GM18861 (cell line): Measurements from ENCODE around the gene TOPBP1.
"Not testable (repeated sequence)": the region's sequence is repeated elsewhere in the genome, so short reads cannot be mapped to it uniquely, and the experiment has no call there.

Source experiments
- ATAC-seq: cut with Tn5 transposase; IDR thresholded peaks from one replicate; pipeline ENCODE4 v1.9.1; 2021; ENCODE audit not compliant: unreplicated experiment

TOPBP1 gene

GRCh38 chr3:133674290-133674919 is 12.7 kb upstream of the TOPBP1 start:
- no peak for ATAC-seq

GRCh38 chr3:133673746-133674145 is 12.0 kb upstream of the TOPBP1 start:
- no peak for ATAC-seq

GRCh38 chr3:133672461-133672860 is 10.7 kb upstream of the TOPBP1 start:
- ATAC-seq = no peak

- ATAC-seq = no peak
Measured at GRCh38 chr3:133670525-133670995, 8.8 kb upstream of the TOPBP1 start.

- no peak for ATAC-seq
Measured at GRCh38 chr3:133669949-133670524, 8.3 kb upstream of the TOPBP1 start.

GRCh38 chr3:133667118-133667517 is 5.4 kb upstream of the TOPBP1 start:
- no peak for ATAC-seq

GRCh38 chr3:133665188-133665587 is 3.4 kb upstream of the TOPBP1 start:
- not testable (repeated sequence) for ATAC-seq

- peak; percentile 49 for ATAC-seq
Measured at GRCh38 chr3:133663569-133664313, 2.0 kb upstream of the TOPBP1 start.

GRCh38 chr3:133662278-133662651 is 524 bp upstream of the TOPBP1 start:
- ATAC-seq = peak; percentile 32

GRCh38 chr3:133659806-133660205 is 1.9 kb downstream of the TOPBP1 start:
- ATAC-seq = no peak

- ATAC-seq = no peak
Measured at GRCh38 chr3:133655731-133656515, 5.8 kb downstream of the TOPBP1 start.

GRCh38 chr3:133649486-133650068 is 12.2 kb downstream of the TOPBP1 start:
- no peak for ATAC-seq

GRCh38 chr3:133644768-133645167 is 17.0 kb downstream of the TOPBP1 start:
- ATAC-seq = no peak

GRCh38 chr3:133643611-133644010 is 18.1 kb downstream of the TOPBP1 start:
- no peak for ATAC-seq

GRCh38 chr3:133641254-133641653 is 20.5 kb downstream of the TOPBP1 start:
- ATAC-seq = no peak

GRCh38 chr3:133633439-133633838 is 28.3 kb downstream of the TOPBP1 start:
- no peak for ATAC-seq

- ATAC-seq = no peak
Measured at GRCh38 chr3:133629146-133629545, 32.6 kb downstream of the TOPBP1 start.

GRCh38 chr3:133627789-133628188 is 34.0 kb downstream of the TOPBP1 start:
- no peak for ATAC-seq

GRCh38 chr3:133620066-133620784 is 41.5 kb downstream of the TOPBP1 start:
- ATAC-seq = peak; percentile 99

GRCh38 chr3:133611534-133611933 is 50.2 kb downstream of the TOPBP1 start:
- no peak for ATAC-seq
